Measurements from ENCODE around the gene DMRTA2. TPM values are rescaled to one million over a fixed set of nuclear protein-coding genes. Genes with fewer than 3 reads are reported as not detected.

Gene DMRTA2
- total and polyA plus RNA-seq, 2 donors (not counting 1 experiment from before 2014, with no cell fraction given), result 0.05 TPM; not detected in 1

DNA sequence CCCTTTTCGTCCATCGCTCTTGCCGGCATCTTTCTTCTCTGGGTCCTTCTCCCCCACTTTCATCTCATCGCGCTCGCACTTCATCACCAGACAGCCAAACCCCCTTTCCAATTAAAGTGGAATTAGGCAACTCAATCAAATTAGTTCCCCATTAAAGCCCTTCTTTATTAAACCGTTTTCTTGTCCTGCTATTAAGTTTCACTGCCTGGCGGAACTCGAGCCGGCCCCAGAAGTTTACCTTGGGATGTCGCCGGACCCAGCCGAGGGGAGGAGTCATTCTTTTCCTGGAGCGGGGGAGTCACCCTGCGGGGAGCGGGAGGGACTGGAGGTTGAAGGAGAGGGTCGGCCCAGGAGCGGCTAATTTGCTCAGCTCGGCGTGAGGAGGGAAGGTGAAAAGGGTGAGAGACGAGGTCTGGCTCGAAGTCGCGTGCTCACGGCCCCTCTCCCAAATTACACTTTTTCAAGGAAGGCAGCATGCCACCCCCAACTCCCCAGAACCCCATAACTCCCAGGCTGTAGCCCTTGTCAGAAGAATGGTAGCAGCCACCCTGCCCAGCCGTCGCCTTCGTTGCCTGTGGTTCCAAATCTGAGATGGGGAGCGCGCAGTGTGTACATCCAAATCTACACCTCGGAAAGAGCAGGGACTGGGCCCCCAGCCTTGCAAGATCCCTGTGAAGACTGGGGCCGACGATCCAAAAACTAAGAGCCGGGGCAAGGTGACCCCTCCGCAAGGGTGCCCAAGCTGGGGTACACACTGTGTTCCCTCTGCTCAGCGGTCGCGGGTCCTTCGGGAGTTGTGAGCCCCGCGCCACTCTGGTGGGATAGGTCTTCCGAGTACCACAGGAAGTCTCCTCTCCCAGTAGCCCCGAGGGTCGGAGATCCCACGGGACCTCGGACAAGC lies 6.4 kb downstream of the DMRTA2 start:
- Histone ChIP-seq H4K20me1 (ENCODE audit: control insufficient read depth, extremely low read depth, insufficient read depth, low read length) (no peaks in the 10 kb centered on the region), H3K79me2 (ENCODE audit: control insufficient read depth, insufficient read depth, low read length) (no peaks in the 10 kb centered on the region), H3K4me3 (replicated peaks in 1 of 4; ENCODE audit: control extremely low read depth in 1 of 4, insufficient read depth in 1 of 4, low read depth in 3 of 4, low read length in 4 of 4) (no peak overlapping the region), H3K27me3 (ENCODE audit: control insufficient read depth, insufficient read depth, low read length) (peaks cover 87% of the 10 kb centered on the region), H3K36me3 (ENCODE audit: control insufficient read depth, insufficient read depth, low read length) (no peaks in the 10 kb centered on the region), H2AFZ (ENCODE audit: low read length) (no peak overlapping the region), H3K4me2 (ENCODE audit: extremely low read depth, insufficient read depth, low read length) (no peak overlapping the region), H3K9ac (ENCODE audit: insufficient read depth, low read length) (no peak overlapping the region), H3K9me3 (ENCODE audit: control insufficient read depth, insufficient read depth, low read depth, low read length) (no peaks in the 10 kb centered on the region), H3K27ac (ENCODE audit: insufficient read depth, low read length) (no peak overlapping the region), H3K4me1 (ENCODE audit: control insufficient read depth, extremely low read depth, insufficient read depth, low read length) (no peaks in the 10 kb centered on the region)
- TF ChIP-seq, protein P1, sequence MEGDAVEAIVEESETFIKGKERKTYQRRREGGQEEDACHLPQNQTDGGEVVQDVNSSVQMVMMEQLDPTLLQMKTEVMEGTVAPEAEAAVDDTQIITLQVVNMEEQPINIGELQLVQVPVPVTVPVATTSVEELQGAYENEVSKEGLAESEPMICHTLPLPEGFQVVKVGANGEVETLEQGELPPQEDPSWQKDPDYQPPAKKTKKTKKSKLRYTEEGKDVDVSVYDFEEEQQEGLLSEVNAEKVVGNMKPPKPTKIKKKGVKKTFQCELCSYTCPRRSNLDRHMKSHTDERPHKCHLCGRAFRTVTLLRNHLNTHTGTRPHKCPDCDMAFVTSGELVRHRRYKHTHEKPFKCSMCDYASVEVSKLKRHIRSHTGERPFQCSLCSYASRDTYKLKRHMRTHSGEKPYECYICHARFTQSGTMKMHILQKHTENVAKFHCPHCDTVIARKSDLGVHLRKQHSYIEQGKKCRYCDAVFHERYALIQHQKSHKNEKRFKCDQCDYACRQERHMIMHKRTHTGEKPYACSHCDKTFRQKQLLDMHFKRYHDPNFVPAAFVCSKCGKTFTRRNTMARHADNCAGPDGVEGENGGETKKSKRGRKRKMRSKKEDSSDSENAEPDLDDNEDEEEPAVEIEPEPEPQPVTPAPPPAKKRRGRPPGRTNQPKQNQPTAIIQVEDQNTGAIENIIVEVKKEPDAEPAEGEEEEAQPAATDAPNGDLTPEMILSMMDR (conservative IDR thresholded peaks at IDR 0.05 in 1 of 2, IDR thresholded peaks at IDR 0.05 in 1 of 2; ENCODE audit: low read depth in 1 of 2, low read length in 2 of 2), result no peak
- TF ChIP-seq EZH2 (IDR thresholded peaks at IDR 0.05; ENCODE audit: low read length, missing control alignments), result peak; percentile 73
- DNase-seq (ENCODE audit: low read depth in 2 of 2), result no peak

- Histone ChIP-seq H2AFZ (ENCODE audit: low read length) (no peak overlapping the region), H3K4me2 (ENCODE audit: extremely low read depth, insufficient read depth, low read length) (no peak overlapping the region), H3K27me3 (ENCODE audit: control insufficient read depth, insufficient read depth, low read length) (peaks cover 80% of the 10 kb centered on the region), H3K9me3 (ENCODE audit: control insufficient read depth, insufficient read depth, low read depth, low read length) (no peaks in the 10 kb centered on the region), H3K36me3 (ENCODE audit: control insufficient read depth, insufficient read depth, low read length) (no peaks in the 10 kb centered on the region), H3K79me2 (ENCODE audit: control insufficient read depth, insufficient read depth, low read length) (no peaks in the 10 kb centered on the region), H3K27ac (ENCODE audit: insufficient read depth, low read length) (no peak overlapping the region), H3K4me3 (replicated peaks in 1 of 4; ENCODE audit: control extremely low read depth in 1 of 4, insufficient read depth in 1 of 4, low read depth in 3 of 4, low read length in 4 of 4) (no peak overlapping the region), H3K9ac (ENCODE audit: insufficient read depth, low read length) (no peak overlapping the region), H4K20me1 (ENCODE audit: control insufficient read depth, extremely low read depth, insufficient read depth, low read length) (no peaks in the 10 kb centered on the region), H3K4me1 (ENCODE audit: control insufficient read depth, extremely low read depth, insufficient read depth, low read length) (no peaks in the 10 kb centered on the region)
- DNase-seq (ENCODE audit: low read depth in 2 of 2), result no peak
- peak; percentile 25 for TF ChIP-seq EZH2 (IDR thresholded peaks at IDR 0.05; ENCODE audit: low read length, missing control alignments)
- TF ChIP-seq, protein P1 (conservative IDR thresholded peaks at IDR 0.05 in 1 of 2, IDR thresholded peaks at IDR 0.05 in 1 of 2; ENCODE audit: low read depth in 1 of 2, low read length in 2 of 2), result no peak
Observed at GRCh38 chr1:50416150-50416527, 7.1 kb downstream of the DMRTA2 start.

DNA sequence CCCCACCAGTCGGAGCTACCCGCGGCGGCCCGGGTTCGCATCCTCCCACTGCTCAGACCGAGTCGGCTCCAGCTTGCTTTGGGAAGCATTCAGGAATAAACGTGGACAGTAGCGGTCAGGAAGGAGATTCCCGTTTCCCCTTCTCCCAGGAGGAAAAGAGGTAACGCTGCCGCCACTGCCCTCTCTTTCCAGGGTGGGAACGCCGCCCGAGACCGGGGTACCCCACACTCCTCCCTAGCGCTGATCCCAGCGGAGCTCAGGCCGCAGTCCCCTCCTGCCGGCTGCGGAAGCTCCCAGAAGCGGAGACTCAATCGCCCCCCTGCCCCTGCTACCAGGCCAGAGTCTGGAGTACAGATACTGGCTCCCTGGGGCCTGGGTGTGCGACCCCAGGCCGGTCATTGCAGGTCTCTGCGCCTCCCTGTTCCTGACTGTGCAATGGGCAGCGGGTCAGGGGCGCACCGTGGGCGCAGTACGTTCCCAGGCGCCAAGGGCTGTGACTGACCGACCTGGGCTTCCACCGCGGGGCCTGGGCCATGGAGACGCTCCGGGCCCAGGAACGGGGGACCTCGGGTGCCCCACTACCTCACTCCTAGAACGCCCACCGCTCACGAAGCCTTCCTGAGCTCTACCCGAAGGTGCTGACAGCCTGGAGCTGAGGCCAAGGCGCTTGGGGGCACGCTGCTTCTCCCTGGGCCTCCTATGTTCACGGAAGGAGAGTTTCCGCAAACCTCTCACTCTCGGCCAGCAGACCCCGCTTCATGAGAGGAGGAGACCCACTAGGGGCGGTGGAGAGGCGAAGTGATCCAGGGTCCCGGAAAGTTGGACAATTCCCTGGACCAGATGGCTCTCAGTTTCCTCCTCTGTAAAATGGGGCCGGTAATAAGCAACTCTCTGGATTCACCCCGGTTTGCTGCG lies 7.8 kb downstream of the DMRTA2 start:
- no peak overlapping the region for H3K9ac ChIP-seq (ENCODE audit: insufficient read depth, low read length)
- no peak for DNase-seq (ENCODE audit: low read depth in 2 of 2)
- no peaks in the 10 kb centered on the region for H3K9me3 ChIP-seq (ENCODE audit: control insufficient read depth, insufficient read depth, low read depth, low read length)
- H4K20me1 ChIP-seq (ENCODE audit: control insufficient read depth, extremely low read depth, insufficient read depth, low read length), result no peaks in the 10 kb centered on the region
- H3K4me3 ChIP-seq (replicated peaks in 1 of 4; ENCODE audit: control extremely low read depth in 1 of 4, insufficient read depth in 1 of 4, low read depth in 3 of 4, low read length in 4 of 4), result no peak overlapping the region
- H3K36me3 ChIP-seq (ENCODE audit: control insufficient read depth, insufficient read depth, low read length), result no peaks in the 10 kb centered on the region
- no peaks in the 10 kb centered on the region for H3K4me1 ChIP-seq (ENCODE audit: control insufficient read depth, extremely low read depth, insufficient read depth, low read length)
- no peaks in the 10 kb centered on the region for H3K79me2 ChIP-seq (ENCODE audit: control insufficient read depth, insufficient read depth, low read length)
- peaks cover 73% of the 10 kb centered on the region for H3K27me3 ChIP-seq (ENCODE audit: control insufficient read depth, insufficient read depth, low read length)
- peak; percentile 45 for TF ChIP-seq EZH2 (IDR thresholded peaks at IDR 0.05; ENCODE audit: low read length, missing control alignments)
- TF ChIP-seq, protein P1 (conservative IDR thresholded peaks at IDR 0.05 in 1 of 2, IDR thresholded peaks at IDR 0.05 in 1 of 2; ENCODE audit: low read depth in 1 of 2, low read length in 2 of 2), result no peak
- no peak overlapping the region for H2AFZ ChIP-seq (ENCODE audit: low read length)
- no peak overlapping the region for H3K4me2 ChIP-seq (ENCODE audit: extremely low read depth, insufficient read depth, low read length)
- no peak overlapping the region for H3K27ac ChIP-seq (ENCODE audit: insufficient read depth, low read length)

Data from fibroblast of lung (primary cell).